GM18909 (cell line): Measurements from ENCODE around the gene BCAS1.
"Not testable (repeated sequence)": the region's sequence is repeated elsewhere in the genome, so short reads cannot be mapped to it uniquely, and the experiment has no call there.

ENCODE experiments used
- ATAC-seq: cut with Tn5 transposase; IDR thresholded peaks from one replicate; pipeline ENCODE4 v1.9.1; 2021; ENCODE audit warnings: mild to moderate bottlenecking; ENCODE audit not compliant: unreplicated experiment, poor library complexity

Gene BCAS1

DNA sequence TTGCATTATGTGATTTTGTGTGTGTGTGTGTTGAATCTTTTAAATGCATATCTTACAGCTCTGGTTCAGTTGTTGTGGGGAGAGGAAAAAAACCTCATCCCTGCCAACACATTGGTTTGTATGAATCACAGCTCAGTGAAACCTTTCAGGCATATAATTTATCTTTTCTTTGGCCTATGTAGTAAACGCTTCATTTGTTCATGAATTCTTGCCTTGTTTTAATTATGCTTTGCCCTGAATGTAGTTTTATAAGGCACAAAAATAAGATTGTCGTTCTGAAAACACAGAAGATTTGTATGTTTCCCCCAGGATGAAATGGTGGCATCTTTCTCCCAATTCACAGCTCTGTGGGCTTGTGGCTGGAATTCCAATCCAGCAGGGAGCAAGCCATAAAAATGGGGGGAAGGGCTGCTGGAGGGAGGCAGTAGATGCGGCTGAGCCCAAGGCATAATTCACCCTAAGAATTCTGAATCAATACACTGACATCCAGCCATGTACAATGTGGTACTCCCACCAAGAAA is 45.1 kb downstream of the BCAS1 start:
- ATAC-seq, result no peak

- ATAC-seq, result no peak
These were observed 47.0 kb downstream of the BCAS1 start for GRCh38 chr20:54023406-54023805.

DNA sequence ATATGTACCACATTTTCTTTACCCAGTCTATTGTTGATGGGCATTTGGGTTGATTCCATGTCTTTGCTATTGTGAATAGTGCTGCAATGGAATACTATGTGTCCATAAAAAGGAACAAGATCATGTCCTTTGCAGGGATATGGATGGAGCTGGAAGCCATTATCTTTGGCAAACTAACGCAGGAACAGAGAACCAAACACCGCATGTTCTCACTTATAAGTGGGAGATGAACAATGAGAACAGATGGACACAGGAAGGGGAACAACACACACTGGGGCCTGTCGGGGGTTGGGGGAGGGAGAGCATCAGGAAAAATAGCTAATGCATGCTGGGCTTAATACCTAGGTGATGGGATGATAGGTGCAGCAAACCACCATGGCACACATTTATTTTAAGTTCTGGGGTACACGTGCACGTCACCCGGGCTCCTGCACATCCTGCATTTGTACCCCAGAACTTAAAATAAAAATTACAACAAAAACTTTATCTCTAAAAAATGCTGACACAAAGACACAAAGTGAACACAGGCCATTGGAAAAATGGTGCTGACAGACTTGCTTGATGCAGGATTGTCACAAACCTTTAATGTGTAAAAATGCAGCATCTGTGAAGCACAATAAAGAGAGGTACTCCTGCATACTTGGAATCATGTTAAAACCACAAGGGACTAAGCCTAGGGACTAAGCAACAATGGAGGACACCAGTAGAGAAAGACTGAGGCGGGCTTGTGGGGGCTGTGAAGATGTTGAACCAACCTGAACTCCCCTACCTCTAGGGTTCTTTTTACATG is 48.8 kb downstream of the BCAS1 start:
- ATAC-seq, result no peak

- ATAC-seq, result no peak
These were observed 49.5 kb downstream of the BCAS1 start for GRCh38 chr20:54020868-54021267.

DNA sequence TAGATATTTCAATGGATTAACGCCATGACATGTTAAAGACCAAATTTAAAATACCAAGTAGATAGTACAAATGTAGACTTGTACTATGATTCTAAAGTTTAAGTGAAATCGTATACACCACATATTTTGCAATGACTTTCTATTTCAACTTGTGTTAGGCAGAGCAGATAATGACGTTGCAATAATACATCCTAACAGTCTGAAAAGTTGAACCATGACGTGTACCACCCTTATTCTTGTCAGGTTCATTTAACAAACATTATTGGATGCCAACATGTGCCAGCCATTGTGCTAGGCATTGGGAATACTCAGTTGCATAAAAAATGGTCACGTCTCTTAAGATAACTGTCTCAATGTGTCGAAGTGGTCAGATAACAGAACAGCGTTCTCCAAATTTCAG is 50.0 kb downstream of the BCAS1 start:
- no peak for ATAC-seq

DNA sequence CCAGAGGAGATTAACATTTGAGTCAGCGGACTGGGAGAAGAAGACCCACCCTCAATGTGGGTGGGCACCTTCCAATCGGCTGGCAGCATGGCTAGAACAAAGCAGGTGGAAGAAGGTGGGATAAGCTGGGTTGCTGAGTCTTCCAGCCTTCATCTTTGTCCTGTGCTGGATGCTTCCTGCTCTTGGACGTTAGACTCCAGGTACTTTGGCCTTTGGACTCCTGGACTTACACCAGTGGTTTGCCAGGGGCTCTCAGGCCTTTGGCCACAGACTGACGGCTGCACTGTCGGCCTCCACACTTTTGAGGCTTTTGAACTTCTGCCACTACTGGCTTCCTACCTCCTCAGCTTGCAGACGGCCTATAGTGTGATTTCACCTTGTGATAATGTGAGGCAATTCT is 50.8 kb downstream of the BCAS1 start:
- no peak for ATAC-seq

GRCh38 chr20:54019127-54019526 is 51.3 kb downstream of the BCAS1 start:
- ATAC-seq, result no peak

GRCh38 chr20:54017846-54018245 is 52.5 kb downstream of the BCAS1 start:
- ATAC-seq, result peak; percentile 89

GRCh38 chr20:54015496-54015895 is 54.9 kb downstream of the BCAS1 start:
- ATAC-seq, result no peak

DNA sequence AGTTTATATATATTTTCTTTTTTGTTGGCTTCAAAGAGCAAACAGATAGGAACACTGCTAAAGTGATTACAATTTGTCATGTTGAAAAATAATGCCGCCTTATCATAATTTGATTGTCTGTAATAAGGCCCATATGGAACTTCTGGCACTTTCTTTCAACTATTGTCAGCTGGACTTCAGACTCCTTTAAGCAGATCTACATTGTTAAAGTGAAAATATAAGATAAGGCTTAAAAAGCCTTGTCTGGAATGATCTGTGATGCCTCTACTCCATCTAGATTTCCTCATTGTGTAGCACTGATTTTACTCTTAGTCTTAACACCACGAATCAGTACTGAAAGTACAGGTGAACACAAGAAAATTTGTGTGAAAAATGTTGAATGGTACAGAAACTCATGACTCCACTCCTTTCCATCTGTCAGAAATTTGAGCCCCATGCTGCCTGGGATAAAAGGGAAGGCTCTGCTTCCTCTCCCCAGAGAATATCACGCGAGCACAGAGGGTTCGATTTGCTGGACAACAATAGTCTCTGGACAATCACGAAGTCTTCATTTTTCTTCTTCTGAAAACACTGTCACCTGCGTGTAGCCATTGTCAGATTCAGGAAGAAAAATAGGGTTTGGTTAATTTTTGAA is 56.0 kb downstream of the BCAS1 start:
- no peak for ATAC-seq

DNA sequence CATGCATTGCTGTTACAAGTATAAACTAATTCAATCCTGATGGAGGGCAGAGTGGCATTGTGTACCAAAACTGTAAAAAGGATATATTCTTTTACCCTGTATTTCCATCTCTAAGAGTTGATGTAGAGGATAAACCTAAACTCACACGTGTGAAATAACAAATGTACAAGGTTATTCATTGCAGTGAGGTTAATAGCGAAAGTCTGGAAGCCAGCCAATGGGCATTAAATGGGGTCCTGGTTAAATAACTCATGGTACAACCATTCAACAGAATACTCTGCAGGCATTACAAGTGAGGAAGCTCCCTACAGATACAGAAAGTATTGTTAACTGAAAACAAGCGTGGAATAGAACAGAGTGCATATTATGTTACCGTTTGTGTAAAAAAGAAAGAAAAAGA is 56.9 kb downstream of the BCAS1 start:
- no peak for ATAC-seq

DNA sequence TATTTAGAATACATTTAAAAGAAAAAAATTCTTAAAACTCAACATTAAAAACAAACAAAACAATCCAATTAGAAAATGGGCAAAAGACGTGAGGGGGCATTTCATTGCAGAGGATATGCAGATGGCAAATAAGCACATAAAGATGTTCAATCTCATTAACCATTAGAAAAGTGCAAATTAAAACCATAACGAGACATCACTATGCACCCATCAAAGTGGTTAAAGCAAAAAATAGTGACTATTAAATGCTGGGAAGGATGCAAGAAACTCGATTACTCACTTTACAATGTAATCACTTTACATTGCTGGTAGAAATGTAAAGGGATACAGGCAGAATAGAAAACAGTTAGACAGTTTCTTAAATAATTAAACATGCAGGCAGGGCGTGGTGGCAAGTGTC is 59.0 kb downstream of the BCAS1 start:
- ATAC-seq, result no peak

DNA sequence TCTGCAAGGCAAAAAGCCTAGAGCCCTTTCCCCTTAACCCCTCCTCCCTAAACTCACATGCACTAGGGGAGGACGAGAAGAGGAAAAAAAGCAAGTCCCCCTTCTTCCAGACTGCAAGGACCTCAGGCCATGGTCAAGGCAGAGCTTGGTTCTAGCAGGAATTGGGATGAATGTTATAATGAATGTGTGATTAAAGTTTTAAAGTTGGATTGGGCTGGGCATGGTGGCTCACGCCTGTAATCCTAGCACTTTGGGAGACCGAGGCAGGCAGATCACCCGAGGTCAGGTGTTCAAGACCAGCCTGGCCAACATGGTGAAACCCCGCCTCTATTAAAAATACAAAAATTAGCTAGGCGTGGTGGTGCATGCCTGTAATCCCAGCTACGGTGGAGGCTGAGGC is 64.2 kb downstream of the BCAS1 start:
- ATAC-seq, result not testable (repeated sequence)

GRCh38 chr20:54005524-54005923 is 64.9 kb downstream of the BCAS1 start:
- no peak for ATAC-seq

GRCh38 chr20:54004445-54004844 is 65.9 kb downstream of the BCAS1 start:
- peak; percentile 99 for ATAC-seq

GRCh38 chr20:54002741-54003140 is 67.7 kb downstream of the BCAS1 start:
- no peak for ATAC-seq

DNA sequence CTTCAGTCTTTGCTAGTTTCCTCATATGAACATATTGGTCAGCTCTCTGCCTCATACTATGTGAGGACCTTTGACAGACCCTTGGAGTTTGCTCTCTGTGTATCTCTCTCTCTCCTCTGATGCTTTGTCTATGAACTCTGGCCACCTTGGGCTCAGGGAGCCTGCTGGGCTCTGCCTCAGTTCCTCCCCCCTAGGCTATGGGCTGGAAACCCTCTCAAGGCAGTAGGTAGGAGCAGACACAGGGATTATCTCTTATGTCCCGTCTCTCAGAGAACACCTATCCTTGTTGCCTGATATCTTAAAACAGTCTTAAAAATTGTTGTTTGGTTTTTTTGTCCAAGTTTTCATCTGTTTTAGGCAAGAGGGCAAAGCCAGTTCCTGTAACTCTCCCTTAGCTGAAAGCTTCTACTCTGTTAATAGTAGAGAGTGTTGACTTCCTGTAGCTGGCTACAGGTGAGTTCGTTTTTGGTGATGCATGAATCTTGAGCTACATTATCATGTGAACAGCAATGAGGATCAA is 68.3 kb downstream of the BCAS1 start:
- ATAC-seq, result no peak

DNA sequence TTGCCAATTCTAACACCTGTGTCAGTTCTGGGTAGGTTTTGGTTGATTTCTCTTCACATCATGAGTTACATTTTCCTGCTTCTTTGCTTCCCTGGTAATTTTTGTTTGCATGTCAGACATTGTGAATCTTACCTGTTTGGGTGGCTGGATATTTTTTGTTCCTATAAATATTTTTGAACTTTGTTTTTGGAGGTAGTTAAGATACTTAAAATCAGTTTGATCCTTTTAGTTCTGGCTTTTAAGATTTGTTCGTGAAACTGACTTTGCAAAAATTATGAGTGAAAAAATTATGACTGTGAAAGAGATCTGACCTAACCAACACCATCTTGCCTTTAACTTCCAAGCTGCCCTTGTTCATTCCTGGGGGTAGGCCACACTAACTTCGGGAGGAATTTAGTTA is 69.5 kb downstream of the BCAS1 start:
- ATAC-seq, result no peak

- ATAC-seq, result no peak
These were observed 70.1 kb downstream of the BCAS1 start for GRCh38 chr20:54000262-54000661.

DNA sequence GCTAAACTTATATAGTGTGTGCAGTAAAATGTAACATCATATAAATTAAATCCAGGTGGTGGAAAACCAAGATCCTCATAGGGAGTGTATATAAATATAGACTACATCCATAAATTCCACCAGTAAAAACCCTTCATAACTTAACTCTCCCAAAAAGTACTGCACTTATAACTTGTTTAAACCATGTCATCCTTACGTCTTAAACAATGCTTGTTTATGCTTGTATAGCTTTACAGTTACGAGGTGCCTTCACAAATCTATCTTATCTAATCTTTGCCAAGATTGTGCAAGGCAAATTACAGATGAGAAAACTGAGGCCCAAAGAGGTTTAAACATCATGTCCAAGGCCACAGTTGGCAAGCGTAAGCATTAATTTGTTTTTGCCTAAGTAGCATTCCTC is 71.3 kb downstream of the BCAS1 start:
- no peak for ATAC-seq

- ATAC-seq, result no peak
These were observed 73.6 kb downstream of the BCAS1 start for GRCh38 chr20:53996584-53997486.
